Liver (tissue), 9 donors: Measurements from ENCODE around the gene LDLRAD4. TPM values are rescaled to one million over a fixed set of nuclear protein-coding genes. Genes with fewer than 3 reads are reported as not detected.

Experiments used
- DNase-seq: peaks from one replicate; pipeline ENCODE4 v3.0.0-alpha.2; 2017; ENCODE audit warnings: low spot score
- H3K27ac ChIP-seq, 2 donors: one replicate each; pipeline ENCODE4 v1.7.0; 2013; ENCODE audit warnings: inconsistent platforms in 2 of 2, low read length in 2 of 2, control low read depth in 1 of 2, low read depth in 1 of 2, mild to moderate bottlenecking in 1 of 2
- H3K27me3 ChIP-seq, 4 donors: one replicate each; pipeline versions ENCODE4 v1.6.1 to v1.7.0; 2013; ENCODE audit warnings: low read length in 3 of 4, inconsistent platforms in 1 of 4, mild to moderate bottlenecking in 1 of 4, moderate library complexity in 1 of 4; ENCODE audit not compliant: control insufficient read depth in 4 of 4, insufficient read depth in 4 of 4
- H3K36me3 ChIP-seq, 4 donors: one replicate each; pipeline versions ENCODE4 v1.6.1 to v1.7.0; 2013; ENCODE audit warnings: low read length in 3 of 4, mild to moderate bottlenecking in 3 of 4, low read depth in 1 of 4, moderate library complexity in 1 of 4; ENCODE audit not compliant: control insufficient read depth in 4 of 4, insufficient read depth in 3 of 4
- H3K4me1 ChIP-seq, 4 donors: one replicate each; pipeline versions ENCODE4 v1.6.1 to v1.7.0; 2013; ENCODE audit warnings: low read length in 3 of 4, mild to moderate bottlenecking in 3 of 4, moderate library complexity in 1 of 4; ENCODE audit not compliant: control insufficient read depth in 4 of 4, insufficient read depth in 4 of 4
- H3K4me3 ChIP-seq, 3 donors: one replicate each; pipeline versions ENCODE4 v1.6.1 to v1.7.0; 2013; ENCODE audit warnings: low read length in 3 of 3, control low read depth in 1 of 3, low read depth in 1 of 3, mild to moderate bottlenecking in 1 of 3
- H3K9ac ChIP-seq, 2 donors: one replicate each; pipeline ENCODE4 v1.7.0; 2013; ENCODE audit warnings: low read length in 2 of 2, mild to moderate bottlenecking in 2 of 2, moderate library complexity in 2 of 2, control low read depth in 1 of 2, low read depth in 1 of 2
- H3K9me3 ChIP-seq, 4 donors: one replicate each; pipeline versions ENCODE4 v1.6.1 to v1.7.0; 2013; ENCODE audit warnings: low read length in 3 of 4; ENCODE audit not compliant: control insufficient read depth in 4 of 4
- ATF3 ChIP-seq: IDR thresholded peaks from 2 replicates; pipeline ENCODE4 v1.6.1; 2016; ENCODE audit warnings: antibody characterized with exemption
- CTCF ChIP-seq: fragments of 150-350 bp; IDR thresholded peaks from 2 replicates; pipeline ENCODE4 v1.5.1; 2017; ENCODE audit warnings: improper control_type of control experiment, low read depth, low read length; ENCODE audit not compliant: missing input control
- EGR1 ChIP-seq, 2 donors: IDR thresholded peaks; 2 replicates each; pipeline ENCODE4 v1.6.1; 2016 to 2018; ENCODE audit warnings: antibody characterized with exemption in 2 of 2, low read depth in 2 of 2
- FOXA1 ChIP-seq: IDR thresholded peaks from 2 replicates; pipeline ENCODE4 v1.6.1; 2016; ENCODE audit warnings: antibody characterized with exemption
- FOXA2 ChIP-seq: IDR thresholded peaks from 2 replicates; pipeline ENCODE4 v1.6.1; 2016; ENCODE audit warnings: antibody characterized with exemption
- GABPA ChIP-seq, 2 donors: IDR thresholded peaks in 1 of 2; conservative IDR thresholded peaks in 1 of 2; 2 replicates each; pipeline ENCODE4 v1.6.1; 2016; ENCODE audit warnings: antibody characterized with exemption in 2 of 2, mild to moderate bottlenecking in 1 of 2, moderate library complexity in 1 of 2
- HNF4A ChIP-seq, 2 donors: conservative IDR thresholded peaks; 2 replicates each; pipeline ENCODE4 v1.6.1; 2016; ENCODE audit warnings: antibody characterized with exemption in 2 of 2, mild to moderate bottlenecking in 2 of 2
- HNF4G ChIP-seq: IDR thresholded peaks from 2 replicates; pipeline ENCODE4 v1.6.1; 2016; ENCODE audit warnings: antibody characterized with exemption
- JUND ChIP-seq, 2 donors: IDR thresholded peaks; 2 replicates each; pipeline ENCODE4 v1.6.1; 2016; ENCODE audit warnings: antibody characterized with exemption in 2 of 2
- MAX ChIP-seq: IDR thresholded peaks from 2 replicates; pipeline ENCODE4 v1.6.1; 2016; ENCODE audit warnings: antibody characterized with exemption
- NR2F2 ChIP-seq: IDR thresholded peaks from 2 replicates; pipeline ENCODE4 v1.6.1; 2016; ENCODE audit warnings: antibody characterized with exemption
- RAD21 ChIP-seq, 2 donors: IDR thresholded peaks; 2 replicates each; pipeline ENCODE4 v1.6.1; 2016; ENCODE audit warnings: antibody characterized with exemption in 2 of 2, mild to moderate bottlenecking in 2 of 2
- REST ChIP-seq: IDR thresholded peaks from 2 replicates; pipeline ENCODE4 v1.6.1; 2016; ENCODE audit warnings: antibody characterized with exemption, mild to moderate bottlenecking
- RXRA ChIP-seq, 2 donors: IDR thresholded peaks; 2 replicates each; pipeline ENCODE4 v1.6.1; 2017 to 2018; ENCODE audit warnings: antibody characterized with exemption in 2 of 2, mild to moderate bottlenecking in 1 of 2
- SP1 ChIP-seq: IDR thresholded peaks from 2 replicates; pipeline ENCODE4 v1.6.1; 2018; ENCODE audit warnings: antibody characterized with exemption, mild to moderate bottlenecking
- YY1 ChIP-seq: IDR thresholded peaks from 2 replicates; pipeline ENCODE4 v1.6.1; 2016; ENCODE audit warnings: antibody characterized with exemption, mild to moderate bottlenecking
- ZBTB33 ChIP-seq: IDR thresholded peaks from 2 replicates; pipeline ENCODE4 v1.6.1; 2016; ENCODE audit warnings: antibody characterized with exemption
- WGBS: extraction: QIAGEN DNeasy Blood & Tissue Kit; methylation state at CpG from one replicate; pipeline ENCODE4 v1.1.7; 2013; 5-methylcytosine and 5-hydroxymethylcytosine counted together
- polyA plus RNA-seq, 2 donors: library from polyadenylated mRNA; stranded (reverse) in 1 of 2; unstranded in 1 of 2; fragments of 200-250 nt in 1 of 2; fragments of >200 nt in 1 of 2; fragmentation: Nextera tagmentation in 1 of 2; extraction: Ambion mirVana in 1 of 2; gene quantifications; one replicate each; pipeline versions ENCODE4 v1.2.1 to v1.2.3, GENCODE V29; 2013 to 2015
- total RNA-seq, 2 donors: library from RNA; depleted of rRNA; stranded (reverse); fragments of >200 nt; gene quantifications; one replicate each; pipeline ENCODE4 v1.2.3, GENCODE V29; 2014
- donor health status: healthy.
- donor health status: healthy.
- donor health status: healthy.
- donor health status: healthy.
- donor health status: healthy.

LDLRAD4 gene
- total and polyA plus RNA-seq, 4 donors = 4.8 to 41.7 (median 12.7) TPM

GRCh38 chr18:13582178-13582670 is 363.7 kb downstream of the LDLRAD4 start (continued):
- no peak for TF ChIP-seq RXRA (IDR thresholded peaks at IDR 0.05)

GRCh38 chr18:13583576-13584550 is 365.3 kb downstream of the LDLRAD4 start:
- no peaks in the 10 kb centered on the region for H3K4me1 ChIP-seq
- 96% methylated on average over 27 of the region's 27 CpGs for WGBS
- H3K9ac ChIP-seq = no peak overlapping the region
- H3K27me3 ChIP-seq = no peaks in the 10 kb centered on the region
- no peak for TF ChIP-seq GABPA (IDR thresholded peaks at IDR 0.05 in 1 of 2, conservative IDR thresholded peaks at IDR 0.05 in 1 of 2)
- no peak for TF ChIP-seq HNF4G
- TF ChIP-seq CTCF = no peak
- TF ChIP-seq FOXA1 = no peak
- no peak for TF ChIP-seq JUND (IDR thresholded peaks at IDR 0.05)
- no peak for TF ChIP-seq HNF4A (conservative IDR thresholded peaks at IDR 0.05)
- TF ChIP-seq REST = no peak
- no peak for TF ChIP-seq RAD21 (IDR thresholded peaks at IDR 0.05)
- no peak for TF ChIP-seq MAX
- TF ChIP-seq YY1 = no peak
- no peak for TF ChIP-seq EGR1 (IDR thresholded peaks at IDR 0.05; ENCODE audit: low read depth in 2 of 2)
- TF ChIP-seq NR2F2 = no peak
- no peaks in the 10 kb centered on the region for H3K9me3 ChIP-seq
- no peaks in the 10 kb centered on the region for H3K36me3 ChIP-seq
- no peak for DNase-seq
- no peak overlapping the region for H3K27ac ChIP-seq
- no peak overlapping the region for H3K4me3 ChIP-seq

GRCh38 chr18:13584825-13585224 is 366.3 kb downstream of the LDLRAD4 start:
- no peak overlapping the region for H3K4me3 ChIP-seq
- H3K36me3 ChIP-seq = no peaks in the 10 kb centered on the region
- no peak overlapping the region for H3K27ac ChIP-seq
- no peaks in the 10 kb centered on the region for H3K27me3 ChIP-seq
- DNase-seq = no peak
- H3K9ac ChIP-seq = no peak overlapping the region
- WGBS = 69% methylated on average over 11 of the region's 11 CpGs
- H3K9me3 ChIP-seq = no peaks in the 10 kb centered on the region
- H3K4me1 ChIP-seq = no peaks in the 10 kb centered on the region
- TF ChIP-seq YY1 (no peak), REST (no peak), FOXA2 (no peak), RAD21 (IDR thresholded peaks at IDR 0.05) (no peak), ATF3 (no peak), ZBTB33 (no peak), SP1 (no peak), GABPA (IDR thresholded peaks at IDR 0.05 in 1 of 2, conservative IDR thresholded peaks at IDR 0.05 in 1 of 2) (no peak), FOXA1 (no peak), RXRA (IDR thresholded peaks at IDR 0.05) (no peak), HNF4A (conservative IDR thresholded peaks at IDR 0.05) (no peak)
